ENCODE data around the gene CCM2.

CCM2 gene

GRCh38 chr7:44985900-44986217, 14.1 kb upstream of the CCM2 start:
- peak overlapping the region; percentile 94 to 95 for H3K27ac ChIP-seq
- H3K4me3 ChIP-seq: peak overlapping the region; percentile 56 to 61
- H3K27me3 ChIP-seq: no peaks in the 10 kb centered on the region
- TF ChIP-seq CTCF (IDR thresholded peaks at IDR 0.05): no peak
- peaks cover 17 to 45% (median 40%) of the 10 kb centered on the region in 3 donors for H3K36me3 ChIP-seq
- DNase-seq: no peak
- no peaks in the 10 kb centered on the region for H3K9me3 ChIP-seq
- intact Hi-C loops (cut with DNase I; ENCODE audit: low total_unique reads): loop anchor here (10.0 kb wide), 1 partner anchor 381 kb away; the partner anchor contains the start of gene OGDH
- peaks cover 0 to 20% (median 17%) of the 10 kb centered on the region in 4 donors for H3K4me1 ChIP-seq

- intact Hi-C loops (cut with DNase I; ENCODE audit: low total_unique reads): loop anchor here (10.0 kb wide), 1 partner anchor 382 kb away; the partner anchor contains the start of gene OGDH
- DNase-seq: peak; percentile 88 to 95
- peaks cover 17 to 39% (median 34%) of the 10 kb centered on the region in 3 donors for H3K36me3 ChIP-seq
- H3K4me3 ChIP-seq: peak overlapping the region; percentile 56 to 61
- peak overlapping the region; percentile 94 to 95 for H3K27ac ChIP-seq
- no peak for TF ChIP-seq CTCF (IDR thresholded peaks at IDR 0.05)
- peaks cover 0 to 20% (median 17%) of the 10 kb centered on the region in 4 donors for H3K4me1 ChIP-seq
- no peaks in the 10 kb centered on the region for H3K9me3 ChIP-seq
- no peaks in the 10 kb centered on the region for H3K27me3 ChIP-seq
These were observed 13.6 kb upstream of the CCM2 start for GRCh38 chr7:44986218-44987053.

- Histone ChIP-seq H3K4me3 (peak overlapping the region; percentile 56 to 61), H3K9me3 (no peaks in the 10 kb centered on the region), H3K36me3 (peaks cover 17 to 29% (median 26%) of the 10 kb centered on the region in 3 donors), H3K27ac (peak overlapping the region in 1 of 2 donors; percentile 94), H3K4me1 (peaks cover 0 to 20% (median 17%) of the 10 kb centered on the region in 4 donors), H3K27me3 (no peaks in the 10 kb centered on the region)
- TF ChIP-seq CTCF (IDR thresholded peaks at IDR 0.05): no peak
- intact Hi-C loops (cut with DNase I; ENCODE audit: low total_unique reads): loop anchor here (10.0 kb wide), 1 partner anchor 383 kb away; the partner anchor contains the start of gene OGDH
- no peak for DNase-seq
These were observed 12.5 kb upstream of the CCM2 start for GRCh38 chr7:44987457-44987856.

GRCh38 chr7:44987996-44988395, 12.0 kb upstream of the CCM2 start:
- intact Hi-C loops (cut with DNase I; ENCODE audit: low total_unique reads): loop anchor here (10.0 kb wide), 1 partner anchor 383 kb away; the partner anchor contains the start of gene OGDH
- peaks cover 12 to 24% (median 21%) of the 10 kb centered on the region in 3 donors for H3K36me3 ChIP-seq
- no peak overlapping the region for H3K4me3 ChIP-seq
- H3K27ac ChIP-seq: no peak overlapping the region
- no peak for DNase-seq
- no peak for TF ChIP-seq CTCF (IDR thresholded peaks at IDR 0.05)
- peaks cover 0 to 20% (median 17%) of the 10 kb centered on the region in 4 donors for H3K4me1 ChIP-seq
- no peaks in the 10 kb centered on the region for H3K27me3 ChIP-seq
- H3K9me3 ChIP-seq: no peaks in the 10 kb centered on the region

GRCh38 chr7:44988701-44989100, 11.3 kb upstream of the CCM2 start:
- peaks cover 0 to 20% (median 17%) of the 10 kb centered on the region in 4 donors for H3K4me1 ChIP-seq
- no peak overlapping the region for H3K27ac ChIP-seq
- no peaks in the 10 kb centered on the region for H3K9me3 ChIP-seq
- DNase-seq: no peak
- H3K27me3 ChIP-seq: no peaks in the 10 kb centered on the region
- no peak overlapping the region for H3K4me3 ChIP-seq
- no peak for TF ChIP-seq CTCF (IDR thresholded peaks at IDR 0.05)
- intact Hi-C loops (cut with DNase I; ENCODE audit: low total_unique reads): loop anchor here (10.0 kb wide), 1 partner anchor 384 kb away; the partner anchor contains the start of gene OGDH
- peaks cover 5 to 17% (median 14%) of the 10 kb centered on the region in 3 donors for H3K36me3 ChIP-seq

All from tibial artery (tissue), 4 donors.